ENCODE measurements around the gene TMEM203. TPM values are rescaled to one million over a fixed set of nuclear protein-coding genes. Genes with fewer than 3 reads are reported as not detected.

TMEM203 gene
- total and polyA plus RNA-seq, 4 donors, result 19.9 to 27.5 (median 21.5) TPM

DNA sequence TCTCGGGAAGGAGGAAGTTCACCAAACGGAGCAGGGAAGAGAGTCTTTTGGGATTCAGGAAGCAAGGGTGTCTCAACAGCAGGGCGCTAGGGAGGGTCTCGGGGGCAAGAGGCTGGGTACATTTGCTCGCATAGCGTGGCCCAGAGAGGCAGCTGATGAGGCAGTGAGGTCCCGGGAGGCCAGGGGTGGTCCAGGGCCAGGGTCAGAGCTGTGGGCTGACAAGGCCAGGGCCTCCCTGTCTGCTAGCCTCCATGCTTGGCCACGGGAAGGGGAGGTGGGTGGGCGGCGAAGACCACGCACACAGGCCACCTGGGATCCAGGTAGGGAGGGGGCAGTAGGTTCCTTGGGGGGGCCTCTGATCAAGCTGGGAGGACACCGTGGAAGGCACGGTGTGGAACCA is 6.1 kb upstream of the TMEM203 start:
- H3K27ac ChIP-seq (ENCODE audit: low read depth in 1 of 2, low read length in 2 of 2), result no peak overlapping the region
- no peak overlapping the region for H3K9ac ChIP-seq (ENCODE audit: low read depth in 1 of 2, low read length in 2 of 2)
- no peaks in the 10 kb centered on the region for H3K27me3 ChIP-seq (ENCODE audit: control insufficient read depth in 4 of 4, insufficient read depth in 4 of 4, low read length in 3 of 4)
- no peak for DNase-seq (ENCODE audit: low spot score)
- no peak overlapping the region for H3K4me3 ChIP-seq (ENCODE audit: low read depth in 1 of 3, low read length in 3 of 3)
- peaks cover 0 to 11% (median under 1%) of the 10 kb centered on the region in 4 donors for H3K36me3 ChIP-seq (ENCODE audit: control insufficient read depth in 4 of 4, insufficient read depth in 3 of 4, low read depth in 1 of 4, low read length in 3 of 4)
- H3K4me1 ChIP-seq (ENCODE audit: control insufficient read depth in 4 of 4, insufficient read depth in 4 of 4, low read length in 3 of 4), result peaks cover 0 to 9% (median 6%) of the 10 kb centered on the region in 4 donors
- TF ChIP-seq EGR1 (IDR thresholded peaks at IDR 0.05; ENCODE audit: low read depth in 2 of 2), result no peak
- TF ChIP-seq RAD21 (IDR thresholded peaks at IDR 0.05), result no peak
- TF ChIP-seq, protein P1, sequence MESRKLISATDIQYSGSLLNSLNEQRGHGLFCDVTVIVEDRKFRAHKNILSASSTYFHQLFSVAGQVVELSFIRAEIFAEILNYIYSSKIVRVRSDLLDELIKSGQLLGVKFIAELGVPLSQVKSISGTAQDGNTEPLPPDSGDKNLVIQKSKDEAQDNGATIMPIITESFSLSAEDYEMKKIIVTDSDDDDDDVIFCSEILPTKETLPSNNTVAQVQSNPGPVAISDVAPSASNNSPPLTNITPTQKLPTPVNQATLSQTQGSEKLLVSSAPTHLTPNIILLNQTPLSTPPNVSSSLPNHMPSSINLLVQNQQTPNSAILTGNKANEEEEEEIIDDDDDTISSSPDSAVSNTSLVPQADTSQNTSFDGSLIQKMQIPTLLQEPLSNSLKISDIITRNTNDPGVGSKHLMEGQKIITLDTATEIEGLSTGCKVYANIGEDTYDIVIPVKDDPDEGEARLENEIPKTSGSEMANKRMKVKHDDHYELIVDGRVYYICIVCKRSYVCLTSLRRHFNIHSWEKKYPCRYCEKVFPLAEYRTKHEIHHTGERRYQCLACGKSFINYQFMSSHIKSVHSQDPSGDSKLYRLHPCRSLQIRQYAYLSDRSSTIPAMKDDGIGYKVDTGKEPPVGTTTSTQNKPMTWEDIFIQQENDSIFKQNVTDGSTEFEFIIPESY (IDR thresholded peaks at IDR 0.05), result no peak
- TF ChIP-seq HNF4A (conservative IDR thresholded peaks at IDR 0.05), result no peak
- TF ChIP-seq, protein P2, sequence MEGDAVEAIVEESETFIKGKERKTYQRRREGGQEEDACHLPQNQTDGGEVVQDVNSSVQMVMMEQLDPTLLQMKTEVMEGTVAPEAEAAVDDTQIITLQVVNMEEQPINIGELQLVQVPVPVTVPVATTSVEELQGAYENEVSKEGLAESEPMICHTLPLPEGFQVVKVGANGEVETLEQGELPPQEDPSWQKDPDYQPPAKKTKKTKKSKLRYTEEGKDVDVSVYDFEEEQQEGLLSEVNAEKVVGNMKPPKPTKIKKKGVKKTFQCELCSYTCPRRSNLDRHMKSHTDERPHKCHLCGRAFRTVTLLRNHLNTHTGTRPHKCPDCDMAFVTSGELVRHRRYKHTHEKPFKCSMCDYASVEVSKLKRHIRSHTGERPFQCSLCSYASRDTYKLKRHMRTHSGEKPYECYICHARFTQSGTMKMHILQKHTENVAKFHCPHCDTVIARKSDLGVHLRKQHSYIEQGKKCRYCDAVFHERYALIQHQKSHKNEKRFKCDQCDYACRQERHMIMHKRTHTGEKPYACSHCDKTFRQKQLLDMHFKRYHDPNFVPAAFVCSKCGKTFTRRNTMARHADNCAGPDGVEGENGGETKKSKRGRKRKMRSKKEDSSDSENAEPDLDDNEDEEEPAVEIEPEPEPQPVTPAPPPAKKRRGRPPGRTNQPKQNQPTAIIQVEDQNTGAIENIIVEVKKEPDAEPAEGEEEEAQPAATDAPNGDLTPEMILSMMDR (IDR thresholded peaks at IDR 0.05; ENCODE audit: low read depth, low read length, missing input control), result no peak
- TF ChIP-seq HNF4G (IDR thresholded peaks at IDR 0.05), result no peak
- TF ChIP-seq YY1 (IDR thresholded peaks at IDR 0.05), result no peak
- no peak for TF ChIP-seq NR2F2 (IDR thresholded peaks at IDR 0.05)
- TF ChIP-seq FOXA2 (IDR thresholded peaks at IDR 0.05), result no peak
- TF ChIP-seq, protein P3, sequence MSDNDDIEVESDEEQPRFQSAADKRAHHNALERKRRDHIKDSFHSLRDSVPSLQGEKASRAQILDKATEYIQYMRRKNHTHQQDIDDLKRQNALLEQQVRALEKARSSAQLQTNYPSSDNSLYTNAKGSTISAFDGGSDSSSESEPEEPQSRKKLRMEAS (IDR thresholded peaks at IDR 0.05), result no peak
- no peak for TF ChIP-seq SP1 (IDR thresholded peaks at IDR 0.05)
- TF ChIP-seq TAF1 (conservative IDR thresholded peaks at IDR 0.05), result no peak
- no peak for TF ChIP-seq GABPA (IDR thresholded peaks at IDR 0.05 in 1 of 2, conservative IDR thresholded peaks at IDR 0.05 in 1 of 2)
- TF ChIP-seq, protein P4, sequence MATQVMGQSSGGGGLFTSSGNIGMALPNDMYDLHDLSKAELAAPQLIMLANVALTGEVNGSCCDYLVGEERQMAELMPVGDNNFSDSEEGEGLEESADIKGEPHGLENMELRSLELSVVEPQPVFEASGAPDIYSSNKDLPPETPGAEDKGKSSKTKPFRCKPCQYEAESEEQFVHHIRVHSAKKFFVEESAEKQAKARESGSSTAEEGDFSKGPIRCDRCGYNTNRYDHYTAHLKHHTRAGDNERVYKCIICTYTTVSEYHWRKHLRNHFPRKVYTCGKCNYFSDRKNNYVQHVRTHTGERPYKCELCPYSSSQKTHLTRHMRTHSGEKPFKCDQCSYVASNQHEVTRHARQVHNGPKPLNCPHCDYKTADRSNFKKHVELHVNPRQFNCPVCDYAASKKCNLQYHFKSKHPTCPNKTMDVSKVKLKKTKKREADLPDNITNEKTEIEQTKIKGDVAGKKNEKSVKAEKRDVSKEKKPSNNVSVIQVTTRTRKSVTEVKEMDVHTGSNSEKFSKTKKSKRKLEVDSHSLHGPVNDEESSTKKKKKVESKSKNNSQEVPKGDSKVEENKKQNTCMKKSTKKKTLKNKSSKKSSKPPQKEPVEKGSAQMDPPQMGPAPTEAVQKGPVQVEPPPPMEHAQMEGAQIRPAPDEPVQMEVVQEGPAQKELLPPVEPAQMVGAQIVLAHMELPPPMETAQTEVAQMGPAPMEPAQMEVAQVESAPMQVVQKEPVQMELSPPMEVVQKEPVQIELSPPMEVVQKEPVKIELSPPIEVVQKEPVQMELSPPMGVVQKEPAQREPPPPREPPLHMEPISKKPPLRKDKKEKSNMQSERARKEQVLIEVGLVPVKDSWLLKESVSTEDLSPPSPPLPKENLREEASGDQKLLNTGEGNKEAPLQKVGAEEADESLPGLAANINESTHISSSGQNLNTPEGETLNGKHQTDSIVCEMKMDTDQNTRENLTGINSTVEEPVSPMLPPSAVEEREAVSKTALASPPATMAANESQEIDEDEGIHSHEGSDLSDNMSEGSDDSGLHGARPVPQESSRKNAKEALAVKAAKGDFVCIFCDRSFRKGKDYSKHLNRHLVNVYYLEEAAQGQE (IDR thresholded peaks at IDR 0.05), result no peak
- TF ChIP-seq, protein P5, sequence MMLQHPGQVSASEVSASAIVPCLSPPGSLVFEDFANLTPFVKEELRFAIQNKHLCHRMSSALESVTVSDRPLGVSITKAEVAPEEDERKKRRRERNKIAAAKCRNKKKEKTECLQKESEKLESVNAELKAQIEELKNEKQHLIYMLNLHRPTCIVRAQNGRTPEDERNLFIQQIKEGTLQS (IDR thresholded peaks at IDR 0.05), result no peak
- no peak for TF ChIP-seq JUND (IDR thresholded peaks at IDR 0.05)
- TF ChIP-seq RXRA (IDR thresholded peaks at IDR 0.05), result no peak
- no peak for TF ChIP-seq FOXA1 (IDR thresholded peaks at IDR 0.05)
- WGBS, result 88% methylated on average over 13 of the region's 13 CpGs
- no peaks in the 10 kb centered on the region for H3K9me3 ChIP-seq (ENCODE audit: control insufficient read depth in 4 of 4, low read length in 3 of 4)
